Measurements from ENCODE around the gene RALA. TPM values are rescaled to one million over a fixed set of nuclear protein-coding genes. Genes with fewer than 3 reads are reported as not detected.

The RALA gene
- total and polyA plus RNA-seq, 10 of the 15 experiments (the other 5 are each of a cell fraction or from before 2014, with no cell fraction given): 7.5 to 53.3 (median 23.1) TPM

DNA sequence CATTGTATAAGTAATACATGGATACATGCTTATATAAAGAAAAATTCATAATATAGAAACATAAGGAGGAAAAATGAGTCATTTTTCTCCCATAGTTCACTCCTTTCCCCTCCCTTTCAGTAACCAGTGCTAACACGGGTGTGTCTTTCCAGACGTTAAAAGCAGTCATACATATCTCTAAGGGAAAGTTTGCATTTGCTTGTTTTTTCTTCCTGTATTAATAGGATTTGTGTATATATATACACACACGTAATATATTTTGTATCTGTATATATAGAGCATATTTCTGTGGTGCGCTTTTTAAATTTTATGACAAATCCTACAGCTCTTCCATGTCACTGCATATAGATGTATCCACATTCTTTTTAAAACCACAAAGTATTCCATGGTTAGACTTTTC is 78.8 kb downstream of the RALA start:
- no peak overlapping the region for H2AFZ ChIP-seq (ENCODE audit: control insufficient read depth, low read depth, low read length)
- FAIRE-seq: no peak
- no TSS peak for BruUV-seq (replicated peaks)
- RAD21 ChIA-PET (ENCODE audit: unreplicated experiment): no interaction called here
- no peak for ATAC-seq
- 99% methylated on average over 4 of the region's 4 CpGs for WGBS (ENCODE audit: insufficient coverage, insufficient replicate concordance, low lambda C conversion rate, missing lambda C conversion rate)
- H3K27ac ChIP-seq (ENCODE audit: control insufficient read depth, insufficient read depth): no peak overlapping the region
- intact Hi-C loops (cut with micrococcal nuclease; ENCODE audit: unreplicated experiment) (no loop called here), in situ Hi-C loops (cut with MboI) (no loop called here)
- no peak overlapping the region for H3K4me3 ChIP-seq
- no peaks in the 10 kb centered on the region for H3K79me2 ChIP-seq (ENCODE audit: control insufficient read depth, insufficient read depth, low read length)
- CTCF ChIA-PET: no interaction called here
- TF ChIP-seq TCF7 (IDR thresholded peaks at IDR 0.05; ENCODE audit: borderline replicate concordance) (no peak), POU2F2 (IDR thresholded peaks at IDR 0.05; ENCODE audit: borderline replicate concordance, low read depth, low read length) (no peak), PML (IDR thresholded peaks at IDR 0.05; ENCODE audit: low read length) (no peak), FOXM1 (IDR thresholded peaks at IDR 0.05; ENCODE audit: low read depth, low read length) (no peak)
- TF ChIP-seq, protein P1, sequence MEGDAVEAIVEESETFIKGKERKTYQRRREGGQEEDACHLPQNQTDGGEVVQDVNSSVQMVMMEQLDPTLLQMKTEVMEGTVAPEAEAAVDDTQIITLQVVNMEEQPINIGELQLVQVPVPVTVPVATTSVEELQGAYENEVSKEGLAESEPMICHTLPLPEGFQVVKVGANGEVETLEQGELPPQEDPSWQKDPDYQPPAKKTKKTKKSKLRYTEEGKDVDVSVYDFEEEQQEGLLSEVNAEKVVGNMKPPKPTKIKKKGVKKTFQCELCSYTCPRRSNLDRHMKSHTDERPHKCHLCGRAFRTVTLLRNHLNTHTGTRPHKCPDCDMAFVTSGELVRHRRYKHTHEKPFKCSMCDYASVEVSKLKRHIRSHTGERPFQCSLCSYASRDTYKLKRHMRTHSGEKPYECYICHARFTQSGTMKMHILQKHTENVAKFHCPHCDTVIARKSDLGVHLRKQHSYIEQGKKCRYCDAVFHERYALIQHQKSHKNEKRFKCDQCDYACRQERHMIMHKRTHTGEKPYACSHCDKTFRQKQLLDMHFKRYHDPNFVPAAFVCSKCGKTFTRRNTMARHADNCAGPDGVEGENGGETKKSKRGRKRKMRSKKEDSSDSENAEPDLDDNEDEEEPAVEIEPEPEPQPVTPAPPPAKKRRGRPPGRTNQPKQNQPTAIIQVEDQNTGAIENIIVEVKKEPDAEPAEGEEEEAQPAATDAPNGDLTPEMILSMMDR (IDR thresholded peaks at IDR 0.05 in 2 of 3, conservative IDR thresholded peaks at IDR 0.05 in 1 of 3; ENCODE audit: control insufficient read depth in 2 of 3, extremely low read depth in 1 of 3, insufficient read depth in 1 of 3, low read depth in 3 of 3, low read length in 3 of 3): no peak
- TF ChIP-seq, protein P2, sequence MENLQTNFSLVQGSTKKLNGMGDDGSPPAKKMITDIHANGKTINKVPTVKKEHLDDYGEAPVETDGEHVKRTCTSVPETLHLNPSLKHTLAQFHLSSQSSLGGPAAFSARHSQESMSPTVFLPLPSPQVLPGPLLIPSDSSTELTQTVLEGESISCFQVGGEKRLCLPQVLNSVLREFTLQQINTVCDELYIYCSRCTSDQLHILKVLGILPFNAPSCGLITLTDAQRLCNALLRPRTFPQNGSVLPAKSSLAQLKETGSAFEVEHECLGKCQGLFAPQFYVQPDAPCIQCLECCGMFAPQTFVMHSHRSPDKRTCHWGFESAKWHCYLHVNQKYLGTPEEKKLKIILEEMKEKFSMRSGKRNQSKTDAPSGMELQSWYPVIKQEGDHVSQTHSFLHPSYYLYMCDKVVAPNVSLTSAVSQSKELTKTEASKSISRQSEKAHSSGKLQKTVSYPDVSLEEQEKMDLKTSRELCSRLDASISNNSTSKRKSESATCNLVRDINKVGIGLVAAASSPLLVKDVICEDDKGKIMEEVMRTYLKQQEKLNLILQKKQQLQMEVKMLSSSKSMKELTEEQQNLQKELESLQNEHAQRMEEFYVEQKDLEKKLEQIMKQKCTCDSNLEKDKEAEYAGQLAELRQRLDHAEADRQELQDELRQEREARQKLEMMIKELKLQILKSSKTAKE (IDR thresholded peaks at IDR 0.05; ENCODE audit: low read depth, poor library complexity, severe bottlenecking): no peak
- no peak for DNase-seq (ENCODE audit: low read depth, low spot score)
- peaks cover 0 to 2% of the 10 kb centered on the region in 2 experiments; a peak in 2 of 4 replicates for H3K36me3 ChIP-seq (ENCODE audit: control insufficient read depth in 2 of 2, insufficient read depth in 2 of 2, low read length in 1 of 2)
- SMC1A ChIA-PET (ENCODE audit: uncharacterized antibody, unreplicated experiment): interaction anchor here (0.7 to 1.4 kb wide), 3 partner anchors 16 to 122 kb away, joined by 3 to 4 read pairs (median 4); no protein-coding TSS in a partner anchor
- no peaks in the 10 kb centered on the region for H3K4me1 ChIP-seq (ENCODE audit: control insufficient read depth, insufficient read depth, low read length)
- no peak overlapping the region for H3K4me2 ChIP-seq (ENCODE audit: control insufficient read depth, insufficient read depth)
- POLR2A ChIA-PET: no interaction called here
- no peak overlapping the region for H3K9ac ChIP-seq (ENCODE audit: control insufficient read depth, insufficient read depth, low read length)
- H3K27me3 ChIP-seq (replicated peaks in 1 of 2; ENCODE audit: control insufficient read depth in 2 of 2, insufficient read depth in 2 of 2, low read length in 1 of 2): no peaks in the 10 kb centered on the region
- H4K20me1 ChIP-seq (ENCODE audit: control insufficient read depth, insufficient read depth): no peaks in the 10 kb centered on the region
- H3K9me3 ChIP-seq (replicated peaks; ENCODE audit: control insufficient read depth, insufficient read depth, low read length): no peaks in the 10 kb centered on the region
